K562 (cell line): Measurements from ENCODE around the gene ARMH4. TPM values are rescaled to one million over a fixed set of nuclear protein-coding genes. Genes with fewer than 3 reads are reported as not detected.

Source experiments
- ATAC-seq: fragments of 200-7000 bp; cut with Tn5 transposase; 3 replicates; pipeline ENCODE4 v1.9.1; 2020; ENCODE audit warnings: moderate library complexity
- BruUV-seq: library from RNA; stranded (reverse); fragments of 400-500 nt; replicated peaks from 2 replicates; lab custom pipeline; 2021; lab: Mats Ljungman, UMichigan
- CTCF ChIA-PET: fragments of 300-600 bp; formaldehyde crosslinking; extraction: SDS; loops from one replicate; lab custom pipeline; 2021; ENCODE audit warnings: low intra/inter-chr PET ratio; lab: Yijun Ruan, JAX
- POLR2A ChIA-PET: fragments of 300-600, 350-650 bp; sonication (Branson Sonifier 250); formaldehyde crosslinking; extraction: SDS; loops from one replicate; lab custom pipeline; 2021; ENCODE audit warnings: antibody characterized with exemption, inconsistent platforms; lab: Yijun Ruan, JAX
- DNase-seq, 4 experiments: peaks; one replicate each; pipeline versions ENCODE4 v3.0.0 to v3.0.0-alpha.2; 2011 to 2018; ENCODE audit warnings: low spot score in 3 of 4, mixed read lengths in 3 of 4; ENCODE audit errors: extremely low read depth in 1 of 4
- FAIRE-seq: peaks from 2 replicates; lab custom pipeline; 2011; peaks lifted over from hg19 to GRCh38; lab: Jason Lieb, UNC
- H2AFZ ChIP-seq: 2 replicates; pipeline ENCODE4 v1.6.0; 2011; ENCODE audit warnings: low read depth, low read length, control low read depth, inconsistent platforms
- H3K27ac ChIP-seq: fragments of 200-600 bp; 3 replicates; pipeline ENCODE4 v1.8.0; 2011; ENCODE audit warnings: low read depth, mild to moderate bottlenecking, control low read depth, inconsistent platforms, low read length, moderate library complexity, mixed read lengths; ENCODE audit errors: extremely low read depth
- H3K27me3 ChIP-seq, 2 experiments: fragments of 300-600 bp in 1 of 2; 2 replicates in 1 of 2; 3 replicates in 1 of 2; pipeline versions ENCODE4 v1.6.0 to v1.8.0; 2011; ENCODE audit warnings: inconsistent platforms in 2 of 2, low read length in 2 of 2, mild to moderate bottlenecking in 1 of 2, mixed read lengths in 1 of 2, moderate library complexity in 1 of 2; ENCODE audit not compliant: control insufficient read depth in 2 of 2, insufficient read depth in 2 of 2
- H3K36me3 ChIP-seq: fragments of 300-600 bp; 3 replicates; pipeline ENCODE4 v1.8.0; 2011; ENCODE audit warnings: mild to moderate bottlenecking, low read length, inconsistent platforms; ENCODE audit not compliant: control insufficient read depth, insufficient read depth
- H3K4me1 ChIP-seq, 2 experiments: fragments of 200-600 bp in 1 of 2; replicated peaks in 1 of 2; 2 replicates in 1 of 2; 3 replicates in 1 of 2; pipeline versions ENCODE4 v1.5.1 to v1.8.0; 2011; ENCODE audit warnings: inconsistent platforms in 2 of 2, low read length in 2 of 2, mild to moderate bottlenecking in 1 of 2, mixed read lengths in 1 of 2, moderate library complexity in 1 of 2; ENCODE audit not compliant: control insufficient read depth in 2 of 2, insufficient read depth in 2 of 2
- H3K4me2 ChIP-seq: 2 replicates; pipeline ENCODE4 v1.6.1; 2011; ENCODE audit warnings: low read length, control low read depth, inconsistent platforms, mixed read lengths; ENCODE audit not compliant: insufficient read depth
- H3K4me3 ChIP-seq: fragments of 200-600 bp; sonication (generic), shearing (Covaris generic); 2 replicates; pipeline ENCODE4 v1.5.1; 2016; ENCODE audit warnings: control low read depth, inconsistent platforms
- H3K79me2 ChIP-seq: fragments of 200-600 bp; 3 replicates; pipeline ENCODE4 v1.8.0; 2011; ENCODE audit warnings: low read length, inconsistent platforms; ENCODE audit not compliant: control insufficient read depth, insufficient read depth
- H3K9ac ChIP-seq, 2 experiments: 2 replicates each; pipeline versions ENCODE4 v1.6.0 to v1.6.1; 2011; ENCODE audit warnings: low read depth in 2 of 2, low read length in 2 of 2, control low read depth in 1 of 2, inconsistent platforms in 1 of 2, mild to moderate bottlenecking in 1 of 2, mixed read lengths in 1 of 2; ENCODE audit not compliant: insufficient read depth in 1 of 2
- H3K9me1 ChIP-seq: one replicate; pipeline ENCODE4 v1.6.0; 2011; ENCODE audit warnings: inconsistent platforms, mild to moderate bottlenecking, low read length, moderate library complexity; ENCODE audit not compliant: control insufficient read depth, insufficient read depth
- H3K9me3 ChIP-seq: replicated peaks from 2 replicates; pipeline ENCODE4 v1.5.1; 2011; ENCODE audit warnings: low read depth, low read length, inconsistent platforms; ENCODE audit not compliant: control insufficient read depth, insufficient read depth
- H4K20me1 ChIP-seq: replicated peaks from 2 replicates; pipeline ENCODE4 v1.6.1; 2011; ENCODE audit warnings: low read length, inconsistent platforms, mixed read lengths; ENCODE audit not compliant: control insufficient read depth, insufficient read depth
- RAD21 ChIP-seq, 2 experiments: fragments of 250-450 bp in 1 of 2; fragments of 450-650 bp in 1 of 2; sonication (Bioruptor Pico) in 1 of 2; formaldehyde crosslinking in 1 of 2; IDR thresholded peaks in 1 of 2; conservative IDR thresholded peaks in 1 of 2; 2 replicates each; pipeline versions ENCODE4 v1.4.0 to v1.8.0; 2020 to 2022; ENCODE audit warnings: mild to moderate bottlenecking in 2 of 2, moderate library complexity in 1 of 2
- SMARCC2 ChIP-seq: fragments of 450-650 bp; IDR thresholded peaks from 2 replicates; pipeline ENCODE4 v1.6.1; 2017; ENCODE audit warnings: antibody characterized with exemption, moderate library complexity, mild to moderate bottlenecking, low read depth
- ZFX ChIP-seq: sonication (generic); formaldehyde crosslinking; IDR thresholded peaks from 2 replicates; pipeline ENCODE4 v1.8.0; 2022; ENCODE audit warnings: mild to moderate bottlenecking, missing genetic modification reagents, moderate library complexity
- ZNF232 ChIP-seq: sonication (generic); formaldehyde crosslinking; IDR thresholded peaks from 2 replicates; pipeline ENCODE4 v1.8.0; 2022; ENCODE audit warnings: mild to moderate bottlenecking, missing genetic modification reagents
- WGBS: fragments of 100-300 bp; shearing (Covaris generic); methylation state at CpG from one replicate; pipeline ENCODE4 v1.1.6; 2016; ENCODE audit warnings: low coverage, mixed read lengths; ENCODE audit not compliant: insufficient coverage; ENCODE audit errors: missing lambda C conversion rate; 5-methylcytosine and 5-hydroxymethylcytosine counted together
- in situ Hi-C: fragments of 300-500 bp; cut with MboI; formaldehyde crosslinking; loops from 4 replicates; pipeline ENCODE4 v1.15.0; 2018; ENCODE audit warnings: inconsistent platforms, mixed read lengths
- intact Hi-C: fragments of 100-400 bp; cut with micrococcal nuclease; formaldehyde crosslinking; loops from 2 replicates; pipeline ENCODE4 v1.14.2; 2022
- polyA plus RNA-seq, 8 experiments: library from polyadenylated mRNA; depleted of rRNA in 4 of 8; stranded (reverse) in 5 of 8; unstranded in 3 of 8; fragments of >200 nt; fragmentation: Nextera tagmentation in 2 of 8; fragmentation: Illumina TruSeq in 1 of 8; extraction: Ambion mirVana in 2 of 8; extraction: Trizol in 1 of 8; gene quantifications; 2 replicates each; pipeline versions ENCODE4 v1.2.1 to v1.2.3, GENCODE V29; 2011 to 2014; ENCODE audit warnings: inconsistent platforms in 1 of 8, missing spikeins in 1 of 8
- total RNA-seq, 7 experiments: library from RNA; depleted of rRNA in 6 of 7; stranded (reverse); fragments of >200 nt in 6 of 7; fragmentation: Illumina TruSeq in 2 of 7; extraction: Trizol in 2 of 7; gene quantifications; 2 replicates each; pipeline versions ENCODE4 v1.2.1 to v1.2.3, GENCODE V29; 2011 to 2021; ENCODE audit warnings: low replicate concordance in 1 of 7
- TF ChIP-seq, protein P1 (sequence below): sonication (generic); formaldehyde crosslinking; IDR thresholded peaks from 2 replicates; pipeline ENCODE4 v1.8.0; 2023; ENCODE audit warnings: missing genetic modification reagents, mild to moderate bottlenecking, borderline replicate concordance
- TF ChIP-seq, protein P2 (sequence below): fragments of 450-650 bp; IDR thresholded peaks from 2 replicates; pipeline ENCODE4 v1.6.1; 2016; ENCODE audit warnings: mild to moderate bottlenecking
- TF ChIP-seq, protein P3 (sequence below): fragments of 450-650 bp; IDR thresholded peaks from 2 replicates; pipeline ENCODE4 v1.6.1; 2014; ENCODE audit warnings: low read depth, mild to moderate bottlenecking, moderate library complexity, borderline replicate concordance
- TF ChIP-seq, protein P4 (sequence below): sonication (generic); formaldehyde crosslinking; IDR thresholded peaks from 2 replicates; pipeline ENCODE4 v1.9.0; 2022; ENCODE audit warnings: mild to moderate bottlenecking, missing genetic modification reagents

The ARMH4 gene
- total and polyA plus RNA-seq, 9 of the 15 experiments (the other 6 are each of a cell fraction or from before 2014, with no cell fraction given) = 0.06 to 0.98 (median 0.07) TPM; not detected in 2

DNA sequence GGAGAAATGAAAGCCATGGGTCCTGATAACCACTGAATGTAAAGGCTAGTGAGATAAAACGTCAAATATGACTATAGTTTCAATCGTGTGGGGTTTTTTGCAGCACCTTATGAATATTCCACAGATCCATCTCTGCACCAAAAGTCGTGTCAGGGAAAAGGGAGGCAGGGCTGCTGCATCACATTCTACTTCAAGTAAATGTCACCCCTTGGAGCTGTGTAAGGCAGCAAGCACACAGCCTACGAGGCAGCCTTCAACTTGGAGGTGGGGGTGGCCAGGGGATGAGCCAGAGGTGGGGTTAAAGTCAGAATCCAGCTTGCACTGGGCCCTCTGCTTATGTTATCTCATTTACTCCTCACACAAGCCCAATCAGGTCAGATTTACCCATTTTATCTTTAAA, 90.4 kb downstream of the ARMH4 start:
- Histone ChIP-seq H3K9me1 (no peaks in the 10 kb centered on the region), H3K9me3 (no peaks in the 10 kb centered on the region), H3K4me1 (no peaks in the 10 kb centered on the region), H2AFZ (no peak overlapping the region), H3K4me3 (no peak overlapping the region), H3K79me2 (no peaks in the 10 kb centered on the region), H3K9ac (no peak overlapping the region), H3K27me3 (no peaks in the 10 kb centered on the region; a peak in 1 of 5 replicates), H3K36me3 (no peaks in the 10 kb centered on the region), H4K20me1 (no peaks in the 10 kb centered on the region), H3K4me2 (no peak overlapping the region), H3K27ac (no peak overlapping the region)
- FAIRE-seq (no peak), ATAC-seq (no peak), DNase-seq (no peak)
- TF ChIP-seq ZFX (CRISPR knock-in tag) = no peak
- no peak for TF ChIP-seq RAD21 (CRISPR knock-in tag; conservative IDR thresholded peaks at IDR 0.05 in 1 of 2, IDR thresholded peaks at IDR 0.05 in 1 of 2)
- TF ChIP-seq SMARCC2 = no peak
- TF ChIP-seq, protein P1, sequence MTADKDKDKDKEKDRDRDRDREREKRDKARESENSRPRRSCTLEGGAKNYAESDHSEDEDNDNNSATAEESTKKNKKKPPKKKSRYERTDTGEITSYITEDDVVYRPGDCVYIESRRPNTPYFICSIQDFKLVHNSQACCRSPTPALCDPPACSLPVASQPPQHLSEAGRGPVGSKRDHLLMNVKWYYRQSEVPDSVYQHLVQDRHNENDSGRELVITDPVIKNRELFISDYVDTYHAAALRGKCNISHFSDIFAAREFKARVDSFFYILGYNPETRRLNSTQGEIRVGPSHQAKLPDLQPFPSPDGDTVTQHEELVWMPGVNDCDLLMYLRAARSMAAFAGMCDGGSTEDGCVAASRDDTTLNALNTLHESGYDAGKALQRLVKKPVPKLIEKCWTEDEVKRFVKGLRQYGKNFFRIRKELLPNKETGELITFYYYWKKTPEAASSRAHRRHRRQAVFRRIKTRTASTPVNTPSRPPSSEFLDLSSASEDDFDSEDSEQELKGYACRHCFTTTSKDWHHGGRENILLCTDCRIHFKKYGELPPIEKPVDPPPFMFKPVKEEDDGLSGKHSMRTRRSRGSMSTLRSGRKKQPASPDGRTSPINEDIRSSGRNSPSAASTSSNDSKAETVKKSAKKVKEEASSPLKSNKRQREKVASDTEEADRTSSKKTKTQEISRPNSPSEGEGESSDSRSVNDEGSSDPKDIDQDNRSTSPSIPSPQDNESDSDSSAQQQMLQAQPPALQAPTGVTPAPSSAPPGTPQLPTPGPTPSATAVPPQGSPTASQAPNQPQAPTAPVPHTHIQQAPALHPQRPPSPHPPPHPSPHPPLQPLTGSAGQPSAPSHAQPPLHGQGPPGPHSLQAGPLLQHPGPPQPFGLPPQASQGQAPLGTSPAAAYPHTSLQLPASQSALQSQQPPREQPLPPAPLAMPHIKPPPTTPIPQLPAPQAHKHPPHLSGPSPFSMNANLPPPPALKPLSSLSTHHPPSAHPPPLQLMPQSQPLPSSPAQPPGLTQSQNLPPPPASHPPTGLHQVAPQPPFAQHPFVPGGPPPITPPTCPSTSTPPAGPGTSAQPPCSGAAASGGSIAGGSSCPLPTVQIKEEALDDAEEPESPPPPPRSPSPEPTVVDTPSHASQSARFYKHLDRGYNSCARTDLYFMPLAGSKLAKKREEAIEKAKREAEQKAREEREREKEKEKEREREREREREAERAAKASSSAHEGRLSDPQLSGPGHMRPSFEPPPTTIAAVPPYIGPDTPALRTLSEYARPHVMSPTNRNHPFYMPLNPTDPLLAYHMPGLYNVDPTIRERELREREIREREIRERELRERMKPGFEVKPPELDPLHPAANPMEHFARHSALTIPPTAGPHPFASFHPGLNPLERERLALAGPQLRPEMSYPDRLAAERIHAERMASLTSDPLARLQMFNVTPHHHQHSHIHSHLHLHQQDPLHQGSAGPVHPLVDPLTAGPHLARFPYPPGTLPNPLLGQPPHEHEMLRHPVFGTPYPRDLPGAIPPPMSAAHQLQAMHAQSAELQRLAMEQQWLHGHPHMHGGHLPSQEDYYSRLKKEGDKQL (CRISPR knock-in tag) = no peak
- TF ChIP-seq, protein P2, sequence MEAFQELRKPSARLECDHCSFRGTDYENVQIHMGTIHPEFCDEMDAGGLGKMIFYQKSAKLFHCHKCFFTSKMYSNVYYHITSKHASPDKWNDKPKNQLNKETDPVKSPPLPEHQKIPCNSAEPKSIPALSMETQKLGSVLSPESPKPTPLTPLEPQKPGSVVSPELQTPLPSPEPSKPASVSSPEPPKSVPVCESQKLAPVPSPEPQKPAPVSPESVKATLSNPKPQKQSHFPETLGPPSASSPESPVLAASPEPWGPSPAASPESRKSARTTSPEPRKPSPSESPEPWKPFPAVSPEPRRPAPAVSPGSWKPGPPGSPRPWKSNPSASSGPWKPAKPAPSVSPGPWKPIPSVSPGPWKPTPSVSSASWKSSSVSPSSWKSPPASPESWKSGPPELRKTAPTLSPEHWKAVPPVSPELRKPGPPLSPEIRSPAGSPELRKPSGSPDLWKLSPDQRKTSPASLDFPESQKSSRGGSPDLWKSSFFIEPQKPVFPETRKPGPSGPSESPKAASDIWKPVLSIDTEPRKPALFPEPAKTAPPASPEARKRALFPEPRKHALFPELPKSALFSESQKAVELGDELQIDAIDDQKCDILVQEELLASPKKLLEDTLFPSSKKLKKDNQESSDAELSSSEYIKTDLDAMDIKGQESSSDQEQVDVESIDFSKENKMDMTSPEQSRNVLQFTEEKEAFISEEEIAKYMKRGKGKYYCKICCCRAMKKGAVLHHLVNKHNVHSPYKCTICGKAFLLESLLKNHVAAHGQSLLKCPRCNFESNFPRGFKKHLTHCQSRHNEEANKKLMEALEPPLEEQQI = no peak
- TF ChIP-seq, protein P3, sequence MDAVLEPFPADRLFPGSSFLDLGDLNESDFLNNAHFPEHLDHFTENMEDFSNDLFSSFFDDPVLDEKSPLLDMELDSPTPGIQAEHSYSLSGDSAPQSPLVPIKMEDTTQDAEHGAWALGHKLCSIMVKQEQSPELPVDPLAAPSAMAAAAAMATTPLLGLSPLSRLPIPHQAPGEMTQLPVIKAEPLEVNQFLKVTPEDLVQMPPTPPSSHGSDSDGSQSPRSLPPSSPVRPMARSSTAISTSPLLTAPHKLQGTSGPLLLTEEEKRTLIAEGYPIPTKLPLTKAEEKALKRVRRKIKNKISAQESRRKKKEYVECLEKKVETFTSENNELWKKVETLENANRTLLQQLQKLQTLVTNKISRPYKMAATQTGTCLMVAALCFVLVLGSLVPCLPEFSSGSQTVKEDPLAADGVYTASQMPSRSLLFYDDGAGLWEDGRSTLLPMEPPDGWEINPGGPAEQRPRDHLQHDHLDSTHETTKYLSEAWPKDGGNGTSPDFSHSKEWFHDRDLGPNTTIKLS = no peak
- TF ChIP-seq ZNF232 = no peak
- TF ChIP-seq, protein P4, sequence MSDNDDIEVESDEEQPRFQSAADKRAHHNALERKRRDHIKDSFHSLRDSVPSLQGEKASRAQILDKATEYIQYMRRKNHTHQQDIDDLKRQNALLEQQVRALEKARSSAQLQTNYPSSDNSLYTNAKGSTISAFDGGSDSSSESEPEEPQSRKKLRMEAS (CRISPR knock-in tag) = no peak
- 3% methylated on average over 4 of the region's 4 CpGs for WGBS
- ChIA-PET CTCF (no interaction called here), POLR2A (no interaction called here)
- intact Hi-C loops = no loop called here
- no TSS peak for BruUV-seq
- in situ Hi-C loops = loop anchor here (25.0 kb wide), 1 partner anchor 1574 kb away; no protein-coding TSS in a partner anchor
